HG03064 (cell line): ENCODE results near the gene SLC5A10.

Source experiments
- ATAC-seq: cut with Tn5 transposase; IDR thresholded peaks from one replicate; pipeline ENCODE4 v1.9.1; 2021; ENCODE audit warnings: low read depth; ENCODE audit not compliant: unreplicated experiment

SLC5A10 gene

DNA sequence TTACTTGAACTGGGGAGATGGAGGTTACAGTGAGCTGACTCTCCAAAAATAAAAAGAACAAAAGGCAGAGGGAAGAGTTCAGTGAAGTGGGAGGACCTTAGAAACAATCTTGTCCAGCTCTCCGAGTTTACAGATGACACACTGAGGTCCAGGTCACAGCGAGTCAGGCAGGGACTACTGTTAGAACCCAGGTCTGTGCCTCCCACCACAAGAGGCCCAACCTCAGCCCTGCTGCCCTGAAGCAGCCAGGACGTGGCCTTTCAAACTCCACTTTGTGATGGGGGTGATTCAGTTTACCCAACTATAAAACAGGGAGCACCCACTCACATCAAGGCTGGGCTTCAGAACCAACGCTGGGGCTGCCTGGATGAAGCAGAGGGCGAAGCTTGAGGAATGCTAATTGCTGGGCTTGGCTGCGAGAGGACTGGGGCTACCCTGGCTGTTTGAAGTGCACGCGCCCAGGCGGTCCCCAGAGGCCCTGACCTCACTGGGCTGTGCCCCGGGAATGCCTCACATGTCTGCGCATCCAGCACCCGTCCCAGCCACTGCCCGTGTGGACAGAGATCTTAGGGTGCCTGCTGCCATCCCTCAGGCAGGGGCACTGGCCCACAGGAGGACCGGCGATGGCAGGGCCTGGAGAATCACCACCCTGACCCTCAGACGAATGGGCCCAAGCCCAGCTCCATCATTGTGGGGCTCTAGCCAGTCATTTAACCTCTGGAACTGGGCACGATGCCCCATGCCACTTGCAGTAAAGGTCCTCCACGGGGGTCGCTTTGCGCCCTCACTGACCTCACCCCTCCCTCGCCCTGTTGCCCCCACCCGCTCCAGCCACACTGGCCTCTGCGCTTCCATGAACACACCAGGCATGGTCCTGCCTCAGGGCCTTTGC, 11.4 kb downstream of the SLC5A10 start:
- no peak for ATAC-seq

DNA sequence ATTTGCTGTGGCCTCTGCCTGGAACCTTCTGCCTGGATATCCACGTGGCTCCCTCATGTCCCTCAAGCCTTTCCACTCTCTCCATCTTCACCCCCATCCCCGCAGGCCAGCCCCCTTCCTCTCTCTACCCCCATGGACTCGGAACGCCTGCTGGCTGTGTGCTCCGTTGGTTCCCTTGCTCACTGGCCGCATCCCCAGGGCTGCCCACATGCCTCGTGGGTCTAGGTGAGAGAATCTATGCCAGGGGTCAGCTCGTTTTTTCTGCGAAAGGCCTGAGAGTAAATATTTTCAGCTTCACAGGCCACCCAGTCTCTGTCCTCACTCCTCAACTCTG, 12.0 kb downstream of the SLC5A10 start:
- ATAC-seq = no peak

DNA sequence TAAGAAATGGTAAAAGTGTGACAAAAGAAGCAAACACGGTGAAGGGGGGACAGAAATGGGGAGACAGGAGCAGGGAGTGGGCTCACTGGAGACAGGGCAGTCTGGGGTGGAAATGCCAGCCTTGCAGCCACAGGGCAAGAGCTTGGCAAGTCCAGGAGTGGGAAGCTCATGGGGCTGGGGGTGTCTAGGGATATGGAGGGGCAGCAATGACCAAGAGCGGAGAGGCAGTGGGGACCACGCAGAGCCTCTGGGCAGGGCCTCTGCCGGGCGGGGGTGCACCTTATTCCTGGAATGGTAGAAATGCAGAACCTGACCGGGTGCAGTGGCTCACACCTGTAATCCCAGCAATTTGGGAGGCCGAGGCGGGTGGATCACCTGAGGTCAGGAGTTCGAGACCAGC, 12.6 kb downstream of the SLC5A10 start:
- ATAC-seq = no peak

DNA sequence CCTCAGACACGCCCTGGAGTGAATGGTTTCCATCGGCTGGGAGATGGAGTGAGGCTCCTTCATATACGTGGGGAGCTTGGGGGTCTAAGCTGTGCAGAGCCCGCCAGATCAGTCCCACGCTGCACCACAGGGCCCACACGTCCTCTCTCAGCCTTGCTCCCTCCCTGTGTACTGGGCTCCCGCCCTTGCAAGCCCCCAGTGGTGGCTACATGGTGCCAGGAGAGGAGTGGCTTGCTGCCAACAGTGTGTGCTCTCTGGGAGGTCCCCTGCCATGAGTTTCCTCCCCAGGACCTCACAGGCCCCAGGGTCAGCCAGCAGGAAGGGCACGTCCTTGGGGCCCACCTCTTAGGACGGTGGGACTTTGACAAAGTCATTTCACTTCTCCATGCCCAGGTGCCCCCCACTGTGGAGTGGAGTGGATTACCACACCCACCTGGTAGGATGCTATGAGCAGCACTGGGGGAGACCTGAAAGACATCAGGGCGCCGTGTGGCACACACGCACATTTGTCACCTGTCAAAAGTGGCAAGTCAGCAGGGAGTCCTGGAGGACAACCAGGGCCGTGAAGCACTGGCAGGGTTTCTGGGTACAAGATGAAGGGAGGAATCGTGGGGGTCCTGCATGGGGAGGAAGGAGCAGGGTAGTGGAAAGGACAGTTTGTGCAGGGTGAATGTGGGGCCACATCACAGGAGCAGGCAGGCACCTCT, 13.7 kb downstream of the SLC5A10 start:
- no peak for ATAC-seq

DNA sequence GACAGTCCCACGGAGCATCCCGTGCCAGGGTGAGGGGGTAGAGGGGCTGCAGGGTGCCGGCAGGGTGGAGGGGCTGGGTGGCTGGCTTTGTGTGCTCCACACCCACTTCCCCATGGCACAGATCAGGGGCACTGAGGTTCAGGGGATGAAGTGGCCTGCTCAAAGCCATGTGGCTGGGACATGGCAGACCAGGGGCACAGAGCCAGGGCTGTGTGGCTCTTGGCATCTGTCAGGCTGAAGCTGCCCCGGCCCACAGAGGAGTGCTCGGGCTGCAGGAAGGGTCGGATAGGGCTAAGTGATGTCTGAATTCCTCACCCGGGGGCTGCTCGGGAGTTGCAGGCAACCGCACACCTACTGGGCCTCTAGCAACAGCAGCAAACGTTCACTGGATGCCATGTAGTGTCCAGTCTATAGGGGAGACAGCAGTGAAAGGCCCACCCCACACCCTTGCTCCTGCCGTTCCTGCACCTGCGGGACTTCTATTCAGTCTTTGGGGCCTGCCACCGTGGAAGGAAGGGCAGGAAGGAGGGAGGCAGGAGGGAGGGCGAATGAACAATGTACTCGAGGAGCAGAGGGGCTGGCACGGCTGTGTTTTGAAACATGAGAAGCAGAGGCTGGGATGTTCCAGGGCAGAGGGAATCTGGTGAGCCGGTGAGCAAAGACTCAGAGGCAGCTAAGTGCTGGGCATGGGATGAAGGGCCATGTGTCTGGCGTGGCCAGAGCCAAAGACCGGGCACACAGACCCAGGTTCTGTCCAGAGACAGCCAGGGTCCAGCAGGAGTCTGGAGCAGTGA, 15.1 kb downstream of the SLC5A10 start:
- no peak for ATAC-seq

DNA sequence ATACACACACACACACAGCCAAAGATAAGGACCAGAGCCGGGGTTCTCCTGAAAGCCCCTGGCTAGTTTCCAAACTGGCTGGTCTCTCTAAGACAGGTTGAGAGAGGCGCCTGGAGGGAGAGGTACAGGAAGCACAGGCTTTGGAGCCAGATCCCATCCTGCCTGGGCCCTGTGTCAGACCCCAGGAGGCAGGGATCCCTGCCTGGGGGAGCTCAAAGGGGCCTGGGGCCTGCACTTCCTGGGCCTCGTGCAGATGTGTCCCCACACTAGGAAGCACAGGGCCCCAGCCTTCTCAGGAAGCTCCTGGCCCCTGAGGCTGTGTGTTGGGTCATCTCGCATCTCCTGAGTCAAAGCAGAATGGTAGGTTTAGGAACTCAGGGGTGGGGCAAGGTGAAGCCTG, 16.0 kb downstream of the SLC5A10 start:
- ATAC-seq = no peak

DNA sequence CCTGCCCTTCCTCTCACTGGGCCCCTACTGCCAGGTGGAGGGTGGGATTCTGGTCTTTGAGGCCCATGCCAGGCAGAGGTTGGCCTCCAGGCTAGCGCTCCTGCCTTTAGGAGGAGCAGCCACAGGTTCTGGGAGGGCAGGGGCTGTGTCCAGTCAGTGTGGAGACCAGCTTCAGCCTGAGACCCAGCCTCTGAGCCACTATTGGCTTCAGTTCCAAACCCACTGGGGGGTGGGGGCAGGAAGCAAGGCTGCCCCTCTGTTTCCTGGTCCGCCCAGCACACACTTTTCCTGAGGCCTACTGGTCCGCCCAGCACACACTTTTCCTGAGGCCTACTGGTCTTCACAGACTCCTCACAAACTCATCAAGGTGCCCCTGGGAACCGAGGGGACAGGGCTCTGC, 16.4 kb downstream of the SLC5A10 start:
- ATAC-seq = no peak

DNA sequence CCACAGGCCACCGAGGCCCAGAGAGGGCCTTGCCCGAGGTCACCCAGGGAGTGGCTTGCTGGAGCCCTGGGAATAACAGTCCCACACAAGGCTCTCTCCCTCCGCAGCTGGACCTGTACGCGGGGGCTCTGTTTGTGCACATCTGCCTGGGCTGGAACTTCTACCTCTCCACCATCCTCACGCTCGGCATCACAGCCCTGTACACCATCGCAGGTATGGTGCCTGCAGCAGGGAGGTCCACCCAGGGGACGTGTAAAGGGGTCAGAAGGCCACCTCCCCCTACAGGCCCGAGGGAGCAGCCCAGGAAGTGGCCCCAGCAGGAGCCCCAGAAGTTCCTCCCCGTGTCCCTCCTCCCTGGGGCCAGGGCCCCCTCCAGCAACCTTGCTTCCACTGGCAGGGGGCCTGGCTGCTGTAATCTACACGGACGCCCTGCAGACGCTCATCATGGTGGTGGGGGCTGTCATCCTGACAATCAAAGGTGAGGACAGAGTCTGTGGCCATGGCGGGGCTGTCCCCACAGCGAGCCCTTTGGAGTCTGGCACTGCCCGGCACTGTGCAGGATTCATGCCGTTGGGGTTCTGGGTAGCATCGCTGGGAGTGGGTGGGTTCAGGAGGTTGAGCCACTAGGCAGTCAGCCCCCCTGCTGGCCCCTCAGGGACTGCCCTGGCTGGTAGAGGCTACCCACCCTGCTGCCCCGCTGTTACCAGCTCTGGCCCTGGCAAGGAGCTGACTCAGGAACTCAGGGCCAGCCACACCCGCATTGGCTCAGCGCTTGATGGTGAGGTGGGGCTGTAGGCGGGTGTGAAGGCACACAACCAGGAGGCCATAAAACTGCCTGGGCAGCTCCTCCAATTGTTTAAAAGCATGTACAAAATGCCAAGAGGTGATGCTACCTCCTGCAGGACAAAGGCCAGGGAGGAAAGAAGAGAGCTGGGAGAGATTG, 17.3 kb downstream of the SLC5A10 start:
- no peak for ATAC-seq

DNA sequence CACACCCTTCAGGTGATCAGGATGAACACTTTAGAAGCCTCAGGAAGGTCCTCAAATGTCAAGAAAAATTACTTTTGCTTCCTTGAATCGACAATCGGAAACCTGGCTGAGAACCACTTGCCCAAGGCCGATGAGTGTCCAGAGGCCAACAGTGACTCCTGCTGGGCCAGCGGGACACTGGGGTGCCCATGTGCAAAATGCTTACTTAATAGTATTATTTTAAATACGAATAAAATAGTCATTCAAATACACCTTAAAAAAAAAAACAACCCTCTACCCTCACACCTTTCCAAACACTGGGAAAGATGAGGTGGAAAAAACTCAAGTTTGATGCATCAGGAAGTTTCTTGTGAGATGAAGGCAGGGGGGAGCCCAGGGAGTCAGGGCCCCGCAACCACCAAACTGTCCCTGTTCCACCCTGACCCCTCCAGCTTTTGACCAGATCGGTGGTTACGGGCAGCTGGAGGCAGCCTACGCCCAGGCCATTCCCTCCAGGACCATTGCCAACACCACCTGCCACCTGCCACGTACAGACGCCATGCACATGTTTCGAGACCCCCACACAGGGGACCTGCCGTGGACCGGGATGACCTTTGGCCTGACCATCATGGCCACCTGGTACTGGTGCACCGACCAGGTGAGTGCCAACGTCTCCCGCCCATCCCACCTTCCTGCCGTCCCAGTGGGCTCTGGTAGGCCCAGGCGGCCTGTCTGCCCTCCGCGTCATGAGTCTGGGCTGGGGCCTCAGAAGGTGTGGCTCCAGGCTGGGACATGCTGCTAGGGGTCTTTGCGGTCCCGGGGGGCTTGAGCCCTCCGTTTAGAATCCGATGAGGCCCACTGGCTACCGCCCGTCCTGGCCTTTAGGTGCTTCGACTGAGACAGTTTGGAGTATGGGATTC, 18.9 kb downstream of the SLC5A10 start:
- ATAC-seq = no peak

DNA sequence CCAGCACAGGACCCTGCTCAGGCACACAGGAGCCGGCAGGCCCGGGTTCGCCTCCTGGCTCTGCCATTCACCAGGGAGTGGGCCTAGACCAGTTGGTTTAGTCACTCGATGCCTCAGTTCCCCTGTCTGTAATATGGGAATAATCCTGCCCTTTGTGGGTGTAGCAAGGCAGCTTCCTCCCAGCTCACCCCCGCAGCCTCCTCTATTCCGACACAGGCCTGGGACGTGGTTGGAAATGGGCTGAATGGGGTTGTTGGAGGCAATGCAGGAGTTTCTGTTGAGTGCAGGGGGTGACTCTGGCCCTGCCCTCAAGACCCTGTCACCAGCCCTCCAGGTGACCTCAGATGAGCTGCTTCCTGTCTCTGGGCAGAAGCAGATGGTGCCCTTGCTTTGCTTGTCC, 19.8 kb downstream of the SLC5A10 start:
- ATAC-seq = no peak

DNA sequence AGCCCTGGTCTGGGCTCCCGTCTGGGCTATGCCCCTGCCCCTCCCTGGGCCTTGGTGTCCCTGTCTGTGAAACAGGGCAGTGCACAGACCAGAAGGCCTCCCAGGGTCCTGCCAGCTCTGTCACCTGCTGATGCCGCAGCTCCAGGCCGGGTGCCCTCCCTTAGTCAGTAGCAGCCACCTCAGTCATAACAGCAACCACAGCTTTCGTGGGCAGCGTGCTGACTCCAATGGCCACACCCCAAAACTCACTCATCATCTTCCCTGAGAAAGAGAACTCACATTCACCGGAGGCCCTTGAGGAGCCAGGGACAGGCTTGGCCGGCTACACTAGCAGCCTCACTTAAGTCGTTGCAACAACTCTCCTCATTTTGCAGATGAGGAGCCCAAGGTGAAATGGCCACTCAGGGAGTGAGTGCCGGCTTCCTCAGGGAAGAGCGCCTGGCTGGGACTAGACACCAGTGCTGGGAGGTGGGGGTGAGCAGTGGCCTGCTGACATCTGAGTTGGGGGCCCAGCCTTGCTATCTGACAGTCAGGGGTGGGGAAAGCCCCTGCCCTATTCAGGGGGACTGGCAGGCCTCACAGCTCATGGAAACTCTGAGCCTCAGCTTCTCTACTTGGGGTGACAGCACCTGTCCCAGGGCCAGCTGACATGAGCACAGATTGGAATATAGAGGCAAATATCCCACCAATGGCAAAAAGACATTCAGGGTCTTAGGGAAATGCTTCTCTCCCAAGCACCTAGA, 22.6 kb downstream of the SLC5A10 start:
- no peak for ATAC-seq

DNA sequence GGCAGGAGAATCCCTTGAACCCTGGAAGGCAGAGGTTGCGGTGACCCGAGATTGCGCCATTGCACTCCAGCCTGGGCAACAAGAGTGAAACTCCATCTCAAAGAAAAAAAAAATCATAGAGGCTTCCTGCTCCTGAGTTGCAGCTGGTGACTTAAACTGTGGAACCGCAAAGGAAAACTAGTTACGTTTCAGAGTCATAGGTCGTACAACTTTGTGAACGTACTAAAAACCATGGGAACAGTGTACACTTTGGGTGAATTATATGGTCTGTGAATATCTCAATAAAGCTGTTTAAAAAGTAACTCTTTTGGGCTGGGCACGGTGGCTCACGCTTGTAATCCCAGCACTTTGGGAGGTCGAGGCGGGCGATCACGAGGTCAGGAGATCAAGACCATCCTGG, 23.6 kb downstream of the SLC5A10 start:
- ATAC-seq = no peak

DNA sequence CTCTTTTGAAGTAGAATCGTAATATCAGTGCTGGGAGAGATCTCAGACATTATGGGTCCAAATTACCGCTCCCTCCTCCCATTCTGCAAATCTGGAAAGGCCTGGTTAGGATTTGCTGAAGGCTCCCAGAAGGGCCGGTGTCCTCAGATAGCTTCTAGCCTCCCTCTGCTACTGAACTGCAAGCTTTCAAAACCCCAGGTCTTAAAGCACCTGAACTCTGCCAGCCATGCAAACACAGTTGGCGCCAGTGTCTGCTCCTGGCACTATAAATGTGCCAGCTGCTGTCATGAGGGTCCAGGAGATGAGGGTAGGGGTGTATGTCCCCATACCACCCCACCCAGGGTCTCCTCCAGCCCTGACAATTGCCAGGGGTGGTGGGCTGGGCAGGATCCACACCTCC, 24.2 kb downstream of the SLC5A10 start:
- no peak for ATAC-seq

DNA sequence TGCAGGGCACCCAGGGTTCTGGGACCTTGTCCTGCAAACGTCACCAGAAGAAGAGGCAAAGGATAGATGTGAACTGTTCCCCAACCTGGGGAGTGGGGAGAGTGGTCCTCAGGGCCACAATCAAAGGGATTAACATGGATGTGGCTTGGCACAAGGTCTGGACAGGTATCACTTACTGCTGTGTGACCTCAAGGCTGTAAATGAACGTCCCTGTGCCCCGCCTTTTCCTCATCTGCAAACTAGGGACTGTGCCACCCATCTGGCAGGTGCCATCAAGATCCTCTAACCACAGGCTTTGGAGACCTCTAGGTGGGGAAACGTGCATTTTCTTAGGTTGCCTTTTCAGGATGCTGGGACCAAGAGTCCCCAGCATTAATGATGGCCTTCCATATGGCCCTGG, 25.1 kb downstream of the SLC5A10 start:
- ATAC-seq = no peak

DNA sequence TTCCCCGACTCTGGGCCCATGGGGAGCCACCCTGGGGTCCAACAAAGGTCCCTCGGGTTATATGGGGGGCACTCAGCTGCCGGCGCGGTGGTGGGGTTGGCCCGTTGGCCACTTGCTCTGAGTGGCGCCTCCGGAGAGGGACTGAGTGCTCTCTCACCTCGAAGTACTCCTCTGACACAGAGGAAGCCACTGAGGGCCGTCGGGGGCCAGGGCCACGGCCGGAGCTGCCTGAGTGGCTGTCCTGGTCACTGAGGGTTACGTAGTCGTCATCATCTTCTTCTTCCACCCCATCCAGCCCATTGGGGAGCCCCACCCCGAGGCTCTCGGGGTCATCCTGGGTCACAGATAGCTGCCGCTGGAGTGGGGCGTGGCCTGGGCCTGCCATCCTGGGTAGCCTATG, 25.7 kb downstream of the SLC5A10 start:
- ATAC-seq = no peak

DNA sequence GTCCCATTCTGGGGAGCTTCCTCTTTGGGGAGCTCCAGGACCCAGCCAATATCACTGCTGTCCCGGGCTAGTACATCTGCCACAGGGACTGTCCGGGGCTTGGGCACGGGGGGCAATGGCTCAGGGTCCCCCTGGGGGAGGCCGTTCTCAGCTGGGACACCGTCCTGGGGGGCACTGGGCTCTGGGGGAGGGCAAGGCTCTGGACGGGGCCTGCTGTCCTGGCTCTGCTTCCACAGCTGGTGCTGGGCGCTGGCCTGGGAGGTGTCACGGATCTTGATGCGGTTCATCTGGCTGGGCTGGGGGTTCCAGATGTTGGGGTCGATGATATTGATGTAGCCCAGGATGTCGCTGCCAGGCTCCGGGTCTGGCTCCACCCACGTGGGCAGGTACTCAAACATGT, 26.1 kb downstream of the SLC5A10 start:
- no peak for ATAC-seq

DNA sequence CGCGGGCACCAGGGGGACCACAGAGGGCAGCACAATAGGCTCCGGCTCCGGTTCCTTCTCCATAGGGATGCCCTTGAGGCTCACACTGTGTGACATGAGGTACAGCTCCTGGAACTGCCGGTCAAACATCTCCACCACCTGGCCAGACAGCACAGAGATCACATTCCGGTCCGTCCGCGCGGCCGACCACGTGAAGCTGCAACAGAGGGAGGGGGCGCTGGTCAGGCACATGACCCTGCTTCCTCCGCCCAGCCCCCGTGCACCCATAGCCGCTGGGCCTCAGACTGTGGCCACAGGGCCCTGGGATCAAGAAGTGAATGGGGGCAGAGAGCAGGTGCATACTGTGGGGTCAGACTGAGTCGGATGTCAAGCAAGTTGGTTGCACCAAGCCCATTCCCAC, 26.7 kb downstream of the SLC5A10 start:
- no peak for ATAC-seq

DNA sequence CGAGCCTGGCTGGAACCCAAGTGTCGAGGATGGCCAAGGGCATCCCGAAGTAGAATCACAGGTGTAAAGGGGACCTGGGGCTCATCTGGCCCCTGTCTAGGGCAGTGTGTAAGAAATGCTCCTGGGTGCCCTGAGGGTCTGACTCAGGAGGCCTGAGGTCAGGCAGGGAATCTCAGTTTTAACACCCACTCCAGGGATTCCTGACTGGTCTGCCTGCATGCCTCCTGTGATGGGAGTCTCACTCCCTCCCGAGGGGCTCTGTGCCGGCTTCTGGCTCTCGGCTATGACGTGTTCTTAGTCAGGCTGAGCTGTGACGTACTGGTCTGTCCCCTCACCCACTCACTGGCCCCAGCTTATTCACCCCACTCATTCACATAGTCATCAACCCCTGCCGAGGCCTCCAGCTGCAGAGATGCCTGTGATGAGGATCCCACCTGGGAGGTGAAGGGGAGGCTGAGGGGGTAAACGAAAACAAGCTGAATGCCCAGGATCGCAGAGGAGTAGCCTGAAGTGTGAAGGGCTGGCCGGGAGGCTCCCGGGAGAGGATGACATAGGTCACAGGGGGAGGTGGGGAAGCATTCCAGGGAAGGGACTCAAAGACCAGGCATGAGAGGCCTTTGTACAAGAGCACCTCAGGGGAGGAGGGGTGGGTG, 28.8 kb downstream of the SLC5A10 start:
- no peak for ATAC-seq
